Measurements from ENCODE around the gene ASB16.

DNA sequence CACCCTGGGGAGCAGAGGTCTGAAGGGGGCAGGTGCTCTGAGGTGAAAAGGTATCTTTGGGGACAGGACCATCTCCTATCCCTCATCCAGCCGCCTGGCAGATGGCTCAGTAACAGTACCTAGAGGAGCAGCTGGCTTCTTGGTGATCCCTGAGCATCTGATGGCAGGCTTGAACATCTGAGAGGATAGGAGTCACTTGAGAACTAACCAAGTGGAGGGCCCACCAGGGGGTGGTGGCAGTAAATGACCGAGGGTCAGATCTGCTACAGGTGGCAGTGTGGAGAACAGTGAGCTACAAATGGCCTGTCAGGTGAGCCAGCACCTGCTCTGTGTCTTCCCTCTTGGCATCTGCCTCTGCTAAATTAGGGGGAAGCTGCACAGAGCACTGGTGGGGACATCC is 15.0 kb upstream of the ASB16 start:
- TF ChIP-seq, protein P1, sequence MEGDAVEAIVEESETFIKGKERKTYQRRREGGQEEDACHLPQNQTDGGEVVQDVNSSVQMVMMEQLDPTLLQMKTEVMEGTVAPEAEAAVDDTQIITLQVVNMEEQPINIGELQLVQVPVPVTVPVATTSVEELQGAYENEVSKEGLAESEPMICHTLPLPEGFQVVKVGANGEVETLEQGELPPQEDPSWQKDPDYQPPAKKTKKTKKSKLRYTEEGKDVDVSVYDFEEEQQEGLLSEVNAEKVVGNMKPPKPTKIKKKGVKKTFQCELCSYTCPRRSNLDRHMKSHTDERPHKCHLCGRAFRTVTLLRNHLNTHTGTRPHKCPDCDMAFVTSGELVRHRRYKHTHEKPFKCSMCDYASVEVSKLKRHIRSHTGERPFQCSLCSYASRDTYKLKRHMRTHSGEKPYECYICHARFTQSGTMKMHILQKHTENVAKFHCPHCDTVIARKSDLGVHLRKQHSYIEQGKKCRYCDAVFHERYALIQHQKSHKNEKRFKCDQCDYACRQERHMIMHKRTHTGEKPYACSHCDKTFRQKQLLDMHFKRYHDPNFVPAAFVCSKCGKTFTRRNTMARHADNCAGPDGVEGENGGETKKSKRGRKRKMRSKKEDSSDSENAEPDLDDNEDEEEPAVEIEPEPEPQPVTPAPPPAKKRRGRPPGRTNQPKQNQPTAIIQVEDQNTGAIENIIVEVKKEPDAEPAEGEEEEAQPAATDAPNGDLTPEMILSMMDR (IDR thresholded peaks at IDR 0.05; ENCODE audit: poor library complexity, severe bottlenecking): no peak
- TF ChIP-seq POLR2AphosphoS5 (IDR thresholded peaks at IDR 0.05): no peak
- TF ChIP-seq TAF1 (IDR thresholded peaks at IDR 0.05; ENCODE audit: low read depth): no peak
